Measurements from ENCODE around the gene OR2B2. TPM values are rescaled to one million over a fixed set of nuclear protein-coding genes. Genes with fewer than 3 reads are reported as not detected.
A peak's percentile ranks its signal among the peaks of the same experiment; 100 is the strongest.

The OR2B2 gene
- total RNA-seq, 1 experiment from 2014 or later, result not detected

DNA sequence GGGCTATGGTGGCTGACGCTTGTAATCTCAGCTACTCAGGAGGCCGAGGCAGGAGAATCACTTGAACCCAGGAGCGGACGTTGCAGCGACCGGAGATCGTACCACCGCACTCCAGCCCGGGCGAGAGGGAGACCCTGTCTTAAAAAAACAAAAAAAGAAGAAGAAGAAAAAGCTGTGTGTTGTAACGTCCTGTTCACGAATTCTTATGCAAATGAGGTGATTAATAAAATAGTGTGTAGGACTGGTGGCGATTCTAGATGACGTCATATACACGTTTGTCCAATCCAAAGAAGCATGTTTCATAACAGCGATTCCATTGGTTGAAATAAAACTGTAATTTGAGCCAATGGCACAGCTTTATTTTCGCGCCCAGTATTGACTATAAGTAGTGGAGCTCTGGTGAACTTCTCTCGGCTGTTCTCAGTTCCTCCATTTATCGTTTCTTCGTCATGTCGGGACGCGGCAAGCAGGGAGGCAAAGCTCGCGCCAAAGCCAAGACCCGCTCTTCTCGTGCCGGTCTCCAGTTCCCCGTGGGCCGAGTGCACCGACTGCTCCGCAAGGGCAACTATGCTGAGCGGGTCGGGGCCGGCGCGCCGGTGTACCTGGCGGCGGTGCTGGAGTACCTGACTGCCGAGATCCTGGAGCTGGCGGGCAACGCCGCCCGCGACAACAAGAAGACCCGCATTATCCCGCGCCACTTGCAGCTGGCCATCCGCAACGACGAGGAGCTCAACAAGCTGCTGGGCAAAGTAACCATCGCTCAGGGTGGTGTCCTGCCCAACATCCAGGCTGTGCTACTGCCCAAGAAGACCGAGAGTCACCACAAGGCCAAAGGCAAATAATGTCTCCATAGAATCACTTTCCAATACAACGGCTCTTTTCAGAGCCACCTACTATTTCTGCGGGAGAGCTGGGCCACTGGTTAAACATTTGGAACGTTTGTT, 47.0 kb downstream of the OR2B2 start (continued):
- TF ChIP-seq, protein P1, sequence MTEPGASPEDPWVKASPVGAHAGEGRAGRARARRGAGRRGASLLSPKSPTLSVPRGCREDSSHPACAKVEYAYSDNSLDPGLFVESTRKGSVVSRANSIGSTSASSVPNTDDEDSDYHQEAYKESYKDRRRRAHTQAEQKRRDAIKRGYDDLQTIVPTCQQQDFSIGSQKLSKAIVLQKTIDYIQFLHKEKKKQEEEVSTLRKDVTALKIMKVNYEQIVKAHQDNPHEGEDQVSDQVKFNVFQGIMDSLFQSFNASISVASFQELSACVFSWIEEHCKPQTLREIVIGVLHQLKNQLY (CRISPR knock-in tag; IDR thresholded peaks at IDR 0.05), result no peak
- TF ChIP-seq GTF2I (CRISPR knock-in tag; conservative IDR thresholded peaks at IDR 0.05) (no peak), ZNF263 (CRISPR knock-in tag; IDR thresholded peaks at IDR 0.05; ENCODE audit: low read depth) (no peak), CREM (CRISPR knock-in tag; IDR thresholded peaks at IDR 0.05) (peak; percentile 85; the same call in 1 of the 2 replicates), NFE2L1 (CRISPR knock-in tag; IDR thresholded peaks at IDR 0.05) (no peak), GABPB1 (CRISPR knock-in tag; IDR thresholded peaks at IDR 0.05) (no peak)
- TF ChIP-seq, protein P2, sequence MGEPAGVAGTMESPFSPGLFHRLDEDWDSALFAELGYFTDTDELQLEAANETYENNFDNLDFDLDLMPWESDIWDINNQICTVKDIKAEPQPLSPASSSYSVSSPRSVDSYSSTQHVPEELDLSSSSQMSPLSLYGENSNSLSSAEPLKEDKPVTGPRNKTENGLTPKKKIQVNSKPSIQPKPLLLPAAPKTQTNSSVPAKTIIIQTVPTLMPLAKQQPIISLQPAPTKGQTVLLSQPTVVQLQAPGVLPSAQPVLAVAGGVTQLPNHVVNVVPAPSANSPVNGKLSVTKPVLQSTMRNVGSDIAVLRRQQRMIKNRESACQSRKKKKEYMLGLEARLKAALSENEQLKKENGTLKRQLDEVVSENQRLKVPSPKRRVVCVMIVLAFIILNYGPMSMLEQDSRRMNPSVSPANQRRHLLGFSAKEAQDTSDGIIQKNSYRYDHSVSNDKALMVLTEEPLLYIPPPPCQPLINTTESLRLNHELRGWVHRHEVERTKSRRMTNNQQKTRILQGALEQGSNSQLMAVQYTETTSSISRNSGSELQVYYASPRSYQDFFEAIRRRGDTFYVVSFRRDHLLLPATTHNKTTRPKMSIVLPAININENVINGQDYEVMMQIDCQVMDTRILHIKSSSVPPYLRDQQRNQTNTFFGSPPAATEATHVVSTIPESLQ (CRISPR knock-in tag; IDR thresholded peaks at IDR 0.05), result no peak
- TF ChIP-seq, protein P3, sequence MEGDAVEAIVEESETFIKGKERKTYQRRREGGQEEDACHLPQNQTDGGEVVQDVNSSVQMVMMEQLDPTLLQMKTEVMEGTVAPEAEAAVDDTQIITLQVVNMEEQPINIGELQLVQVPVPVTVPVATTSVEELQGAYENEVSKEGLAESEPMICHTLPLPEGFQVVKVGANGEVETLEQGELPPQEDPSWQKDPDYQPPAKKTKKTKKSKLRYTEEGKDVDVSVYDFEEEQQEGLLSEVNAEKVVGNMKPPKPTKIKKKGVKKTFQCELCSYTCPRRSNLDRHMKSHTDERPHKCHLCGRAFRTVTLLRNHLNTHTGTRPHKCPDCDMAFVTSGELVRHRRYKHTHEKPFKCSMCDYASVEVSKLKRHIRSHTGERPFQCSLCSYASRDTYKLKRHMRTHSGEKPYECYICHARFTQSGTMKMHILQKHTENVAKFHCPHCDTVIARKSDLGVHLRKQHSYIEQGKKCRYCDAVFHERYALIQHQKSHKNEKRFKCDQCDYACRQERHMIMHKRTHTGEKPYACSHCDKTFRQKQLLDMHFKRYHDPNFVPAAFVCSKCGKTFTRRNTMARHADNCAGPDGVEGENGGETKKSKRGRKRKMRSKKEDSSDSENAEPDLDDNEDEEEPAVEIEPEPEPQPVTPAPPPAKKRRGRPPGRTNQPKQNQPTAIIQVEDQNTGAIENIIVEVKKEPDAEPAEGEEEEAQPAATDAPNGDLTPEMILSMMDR (IDR thresholded peaks at IDR 0.05), result no peak
- TF ChIP-seq, protein P4, sequence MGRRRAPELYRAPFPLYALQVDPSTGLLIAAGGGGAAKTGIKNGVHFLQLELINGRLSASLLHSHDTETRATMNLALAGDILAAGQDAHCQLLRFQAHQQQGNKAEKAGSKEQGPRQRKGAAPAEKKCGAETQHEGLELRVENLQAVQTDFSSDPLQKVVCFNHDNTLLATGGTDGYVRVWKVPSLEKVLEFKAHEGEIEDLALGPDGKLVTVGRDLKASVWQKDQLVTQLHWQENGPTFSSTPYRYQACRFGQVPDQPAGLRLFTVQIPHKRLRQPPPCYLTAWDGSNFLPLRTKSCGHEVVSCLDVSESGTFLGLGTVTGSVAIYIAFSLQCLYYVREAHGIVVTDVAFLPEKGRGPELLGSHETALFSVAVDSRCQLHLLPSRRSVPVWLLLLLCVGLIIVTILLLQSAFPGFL (CRISPR knock-in tag; IDR thresholded peaks at IDR 0.05; ENCODE audit: borderline replicate concordance), result no peak
- TF ChIP-seq, protein P5, sequence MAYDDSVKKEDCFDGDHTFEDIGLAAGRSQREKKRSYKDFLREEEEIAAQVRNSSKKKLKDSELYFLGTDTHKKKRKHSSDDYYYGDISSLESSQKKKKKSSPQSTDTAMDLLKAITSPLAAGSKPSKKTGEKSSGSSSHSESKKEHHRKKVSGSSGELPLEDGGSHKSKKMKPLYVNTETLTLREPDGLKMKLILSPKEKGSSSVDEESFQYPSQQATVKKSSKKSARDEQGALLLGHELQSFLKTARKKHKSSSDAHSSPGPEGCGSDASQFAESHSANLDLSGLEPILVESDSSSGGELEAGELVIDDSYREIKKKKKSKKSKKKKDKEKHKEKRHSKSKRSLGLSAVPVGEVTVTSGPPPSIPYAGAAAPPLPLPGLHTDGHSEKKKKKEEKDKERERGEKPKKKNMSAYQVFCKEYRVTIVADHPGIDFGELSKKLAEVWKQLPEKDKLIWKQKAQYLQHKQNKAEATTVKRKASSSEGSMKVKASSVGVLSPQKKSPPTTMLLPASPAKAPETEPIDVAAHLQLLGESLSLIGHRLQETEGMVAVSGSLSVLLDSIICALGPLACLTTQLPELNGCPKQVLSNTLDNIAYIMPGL (CRISPR knock-in tag; IDR thresholded peaks at IDR 0.05), result peak; percentile 63
- TF ChIP-seq, protein P6, sequence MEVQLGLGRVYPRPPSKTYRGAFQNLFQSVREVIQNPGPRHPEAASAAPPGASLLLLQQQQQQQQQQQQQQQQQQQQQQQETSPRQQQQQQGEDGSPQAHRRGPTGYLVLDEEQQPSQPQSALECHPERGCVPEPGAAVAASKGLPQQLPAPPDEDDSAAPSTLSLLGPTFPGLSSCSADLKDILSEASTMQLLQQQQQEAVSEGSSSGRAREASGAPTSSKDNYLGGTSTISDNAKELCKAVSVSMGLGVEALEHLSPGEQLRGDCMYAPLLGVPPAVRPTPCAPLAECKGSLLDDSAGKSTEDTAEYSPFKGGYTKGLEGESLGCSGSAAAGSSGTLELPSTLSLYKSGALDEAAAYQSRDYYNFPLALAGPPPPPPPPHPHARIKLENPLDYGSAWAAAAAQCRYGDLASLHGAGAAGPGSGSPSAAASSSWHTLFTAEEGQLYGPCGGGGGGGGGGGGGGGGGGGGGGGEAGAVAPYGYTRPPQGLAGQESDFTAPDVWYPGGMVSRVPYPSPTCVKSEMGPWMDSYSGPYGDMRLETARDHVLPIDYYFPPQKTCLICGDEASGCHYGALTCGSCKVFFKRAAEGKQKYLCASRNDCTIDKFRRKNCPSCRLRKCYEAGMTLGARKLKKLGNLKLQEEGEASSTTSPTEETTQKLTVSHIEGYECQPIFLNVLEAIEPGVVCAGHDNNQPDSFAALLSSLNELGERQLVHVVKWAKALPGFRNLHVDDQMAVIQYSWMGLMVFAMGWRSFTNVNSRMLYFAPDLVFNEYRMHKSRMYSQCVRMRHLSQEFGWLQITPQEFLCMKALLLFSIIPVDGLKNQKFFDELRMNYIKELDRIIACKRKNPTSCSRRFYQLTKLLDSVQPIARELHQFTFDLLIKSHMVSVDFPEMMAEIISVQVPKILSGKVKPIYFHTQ (CRISPR knock-in tag; IDR thresholded peaks at IDR 0.05), result no peak

Measured in WTC11 (cell line).